ENCODE measurements around the gene PREX1. TPM values are rescaled to one million over a fixed set of nuclear protein-coding genes. Genes with fewer than 3 reads are reported as not detected.
A peak's percentile ranks its signal among the peaks of the same experiment; 100 is the strongest.
"Not testable (repeated sequence)": the region's sequence is repeated elsewhere in the genome, so short reads cannot be mapped to it uniquely, and the experiment has no call there.

Gene PREX1
- total and polyA plus RNA-seq, 8 donors = 1.5 to 13.2 (median 6.3) TPM

DNA sequence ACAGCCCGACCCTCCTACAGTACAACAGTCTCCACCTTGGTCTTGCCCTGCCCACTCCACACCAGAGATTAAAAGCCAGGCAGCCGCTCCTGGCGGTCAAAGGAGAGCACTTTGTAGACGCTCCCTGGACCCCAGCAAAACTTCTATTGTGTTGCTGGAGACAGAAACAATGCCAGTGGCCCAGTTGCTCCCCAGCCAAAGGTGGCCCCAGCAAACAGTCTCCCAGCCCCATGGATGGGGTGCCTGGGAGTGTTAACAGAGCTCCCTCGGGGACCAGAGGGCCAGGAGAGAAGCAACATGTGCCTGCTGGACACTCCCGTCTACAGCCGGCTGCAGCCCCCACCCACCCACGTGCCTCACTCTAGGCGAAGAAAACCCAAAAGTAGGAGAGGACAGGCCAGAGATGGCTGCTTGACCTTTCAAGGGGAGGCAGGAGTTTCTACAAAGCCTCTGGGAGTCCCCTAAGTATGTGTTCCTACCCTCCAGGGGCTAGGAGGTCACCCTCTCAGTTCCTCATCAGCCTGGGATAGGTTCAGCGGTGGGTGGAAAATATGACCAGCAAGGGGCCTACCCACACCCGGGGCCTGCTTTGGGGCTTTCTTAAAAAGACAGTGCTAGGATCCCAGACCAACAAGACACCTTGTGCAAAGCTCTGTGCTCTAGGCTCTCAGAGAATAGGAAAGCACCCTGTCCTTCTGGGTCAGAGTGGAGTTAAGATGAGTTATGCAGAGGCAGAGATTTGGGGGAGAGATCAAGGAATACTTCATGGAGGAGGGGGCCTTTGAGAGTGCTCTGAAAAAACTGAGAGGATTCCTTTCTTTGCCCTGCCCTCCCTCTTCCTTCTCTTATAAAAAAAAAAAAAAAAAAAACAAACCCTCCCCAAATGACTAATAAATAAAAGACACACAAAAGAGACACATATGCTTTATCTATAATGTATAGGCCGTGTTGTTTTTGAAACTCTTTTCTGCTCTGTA is 19.0 kb upstream of the PREX1 start:
- H3K9me3 ChIP-seq = no peaks in the 10 kb centered on the region
- no peak overlapping the region for H3K27ac ChIP-seq
- H3K36me3 ChIP-seq = no peaks in the 10 kb centered on the region
- 42 to 50% methylated on average over 12 of the region's 12 CpGs for WGBS, 2 donors
- TF ChIP-seq, protein P1, sequence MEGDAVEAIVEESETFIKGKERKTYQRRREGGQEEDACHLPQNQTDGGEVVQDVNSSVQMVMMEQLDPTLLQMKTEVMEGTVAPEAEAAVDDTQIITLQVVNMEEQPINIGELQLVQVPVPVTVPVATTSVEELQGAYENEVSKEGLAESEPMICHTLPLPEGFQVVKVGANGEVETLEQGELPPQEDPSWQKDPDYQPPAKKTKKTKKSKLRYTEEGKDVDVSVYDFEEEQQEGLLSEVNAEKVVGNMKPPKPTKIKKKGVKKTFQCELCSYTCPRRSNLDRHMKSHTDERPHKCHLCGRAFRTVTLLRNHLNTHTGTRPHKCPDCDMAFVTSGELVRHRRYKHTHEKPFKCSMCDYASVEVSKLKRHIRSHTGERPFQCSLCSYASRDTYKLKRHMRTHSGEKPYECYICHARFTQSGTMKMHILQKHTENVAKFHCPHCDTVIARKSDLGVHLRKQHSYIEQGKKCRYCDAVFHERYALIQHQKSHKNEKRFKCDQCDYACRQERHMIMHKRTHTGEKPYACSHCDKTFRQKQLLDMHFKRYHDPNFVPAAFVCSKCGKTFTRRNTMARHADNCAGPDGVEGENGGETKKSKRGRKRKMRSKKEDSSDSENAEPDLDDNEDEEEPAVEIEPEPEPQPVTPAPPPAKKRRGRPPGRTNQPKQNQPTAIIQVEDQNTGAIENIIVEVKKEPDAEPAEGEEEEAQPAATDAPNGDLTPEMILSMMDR (IDR thresholded peaks at IDR 0.05) = no peak
- DNase-seq (no peak), FAIRE-seq (no peak), ATAC-seq (peak in 1 of 4 donors; percentile 27)
- no peaks in the 10 kb centered on the region for H3K4me1 ChIP-seq
- intact Hi-C loops (cut with DNase I) = no loop called here
- H3K27me3 ChIP-seq = no peaks in the 10 kb centered on the region
- H3K4me3 ChIP-seq = no peak overlapping the region

DNA sequence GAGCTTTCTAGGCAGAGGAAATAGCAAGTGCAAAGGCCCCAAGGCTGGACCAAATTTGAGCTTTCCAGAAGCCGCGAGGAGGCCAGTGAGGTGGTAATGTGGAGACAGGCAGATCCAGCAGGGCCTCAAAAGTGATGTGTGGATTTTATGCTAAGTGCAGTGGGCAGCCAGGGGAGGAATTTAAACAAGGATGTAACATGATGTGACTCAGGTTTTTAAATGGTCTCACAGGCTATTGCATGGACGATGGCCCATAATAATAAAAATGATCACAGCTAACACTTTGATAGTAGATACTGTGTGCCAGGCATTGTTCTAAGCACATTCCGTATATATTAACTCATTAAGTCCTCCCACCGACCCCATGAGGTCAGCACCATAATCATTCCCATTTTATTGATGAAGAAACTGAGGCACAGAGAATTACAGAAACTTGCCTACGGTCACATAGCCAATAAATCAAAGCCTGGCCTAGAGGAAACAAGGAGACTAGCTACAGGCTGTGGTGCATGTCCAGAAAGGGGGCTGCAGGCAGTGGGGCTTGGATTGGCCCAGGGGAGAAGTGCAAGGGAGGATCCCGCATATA is 18.0 kb upstream of the PREX1 start:
- TF ChIP-seq, protein P1 (IDR thresholded peaks at IDR 0.05) = no peak
- 75 to 79% methylated on average over 7 of the region's 7 CpGs for WGBS, 2 donors
- H3K27me3 ChIP-seq = no peaks in the 10 kb centered on the region
- no peaks in the 10 kb centered on the region for H3K36me3 ChIP-seq
- no peak overlapping the region for H3K27ac ChIP-seq
- DNase-seq = no peak
- H3K4me1 ChIP-seq = no peaks in the 10 kb centered on the region
- no peak for FAIRE-seq
- H3K9me3 ChIP-seq = no peaks in the 10 kb centered on the region
- no peak overlapping the region for H3K4me3 ChIP-seq
- intact Hi-C loops (cut with DNase I) = no loop called here
- no peak for ATAC-seq

DNA sequence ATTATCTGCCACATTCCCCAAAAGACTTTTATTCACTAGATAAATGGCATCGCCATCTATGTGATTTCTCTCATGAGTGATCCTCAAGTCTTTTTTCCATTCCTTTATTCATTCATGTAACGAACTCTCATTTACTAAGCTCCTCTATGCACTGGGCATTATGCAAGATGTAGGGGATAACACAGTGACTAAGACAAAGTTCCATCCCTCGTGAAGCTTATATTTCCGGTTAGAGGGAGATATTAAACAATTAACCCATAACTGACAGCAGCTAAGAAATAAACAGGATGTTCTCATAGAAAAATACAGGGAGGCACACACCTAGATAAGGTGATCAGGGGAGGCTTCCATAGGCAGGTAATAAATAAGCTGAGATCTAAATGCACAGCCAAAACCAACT is 17.2 kb upstream of the PREX1 start:
- no peak for DNase-seq
- no peak for ATAC-seq
- intact Hi-C loops (cut with DNase I) = no loop called here
- WGBS, 2 donors = 49 to 50% methylated on average over 4 of the region's 4 CpGs
- no peaks in the 10 kb centered on the region for H3K9me3 ChIP-seq
- H3K4me1 ChIP-seq = no peaks in the 10 kb centered on the region
- H3K27me3 ChIP-seq = no peaks in the 10 kb centered on the region
- no peak for FAIRE-seq
- H3K36me3 ChIP-seq = no peaks in the 10 kb centered on the region
- H3K4me3 ChIP-seq = no peak overlapping the region
- no peak overlapping the region for H3K27ac ChIP-seq
- TF ChIP-seq, protein P1 (IDR thresholded peaks at IDR 0.05) = no peak

DNA sequence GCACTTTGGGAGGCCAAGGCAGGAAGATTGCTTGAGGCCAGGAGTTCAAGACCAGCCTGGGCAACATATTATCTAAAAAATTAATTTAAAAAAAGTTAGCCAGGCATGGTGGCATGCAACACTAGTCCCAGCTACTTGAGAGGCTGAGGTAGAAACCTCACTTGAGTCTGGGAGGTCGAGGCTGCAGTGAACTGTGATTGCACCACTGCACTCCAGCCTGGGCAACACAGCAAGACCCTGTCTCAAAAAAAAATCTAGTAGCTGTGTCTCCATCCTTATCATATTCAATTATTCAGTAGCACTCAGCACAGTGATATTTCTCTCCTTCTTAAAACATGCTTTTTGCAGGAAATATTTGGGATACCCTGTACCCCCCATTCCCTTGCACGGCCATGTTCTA is 16.1 kb upstream of the PREX1 start:
- H3K4me1 ChIP-seq; DNase-seq; H3K36me3 ChIP-seq; ATAC-seq; H3K27ac ChIP-seq; H3K4me3 ChIP-seq; intact Hi-C loops (cut with DNase I); H3K9me3 ChIP-seq; H3K27me3 ChIP-seq; FAIRE-seq: not testable (repeated sequence)
- WGBS, 2 donors = 53 to 80% methylated on average over 2 of the region's 2 CpGs

DNA sequence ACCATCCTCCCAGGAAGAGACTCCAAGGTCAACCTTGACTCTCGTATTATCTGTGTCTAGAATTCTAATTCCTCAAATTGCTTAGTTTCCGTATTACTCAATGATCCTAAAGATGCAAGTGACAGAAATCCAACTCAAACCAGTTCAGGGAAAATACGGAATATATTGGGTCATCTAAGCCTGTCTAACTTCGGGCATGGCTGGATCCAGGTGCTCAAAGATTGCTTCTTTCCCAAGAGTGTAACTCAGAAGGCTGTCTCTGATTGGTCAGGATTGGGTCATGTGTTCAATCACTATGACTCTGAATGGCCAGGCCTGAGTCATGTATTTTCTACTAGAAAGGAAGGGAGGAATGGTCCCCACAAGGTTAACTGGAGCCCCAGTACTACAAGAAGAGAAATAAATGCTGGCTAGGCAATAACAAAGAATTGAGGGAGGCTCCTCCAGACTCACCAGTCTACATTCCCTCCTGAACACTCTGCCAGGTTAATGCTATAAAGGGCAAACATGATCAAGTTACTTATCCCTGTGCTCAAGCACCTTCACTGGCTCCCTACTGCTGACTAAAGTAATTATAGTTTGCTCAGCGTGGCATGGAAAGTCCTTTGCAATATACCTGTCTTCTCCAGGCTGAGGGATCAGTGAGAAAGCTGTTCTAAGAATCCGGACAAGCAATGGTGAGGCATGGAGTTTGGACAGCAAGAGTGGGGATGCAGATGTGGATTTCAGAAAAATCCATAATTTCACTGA is 15.4 kb upstream of the PREX1 start:
- Histone ChIP-seq H3K4me1 (no peaks in the 10 kb centered on the region), H3K4me3 (no peak overlapping the region), H3K27me3 (no peaks in the 10 kb centered on the region), H3K36me3 (no peaks in the 10 kb centered on the region), H3K27ac (no peak overlapping the region), H3K9me3 (no peaks in the 10 kb centered on the region)
- ATAC-seq (no peak), DNase-seq (no peak), FAIRE-seq (no peak)
- 56 to 64% methylated on average over 6 of the region's 6 CpGs for WGBS, 2 donors
- intact Hi-C loops (cut with DNase I) = no loop called here
- TF ChIP-seq, protein P1 (IDR thresholded peaks at IDR 0.05) = no peak
